CD14-positive monocyte (primary cell): ENCODE data around the gene GJC1. TPM values are rescaled to one million over a fixed set of nuclear protein-coding genes. Genes with fewer than 3 reads are reported as not detected.

Source experiments
- DNase-seq, 3 donors: peaks; one replicate each; pipeline ENCODE4 v3.0.0-alpha.2; 2011 to 2022
- H2AFZ ChIP-seq: 2 replicates; pipeline ENCODE4 v1.6.0; 2012; ENCODE audit warnings: mild to moderate bottlenecking, low read depth, low read length, inconsistent platforms; ENCODE audit not compliant: insufficient read depth, poor library complexity, severe bottlenecking
- H3K27ac ChIP-seq, 2 donors: 1 replicate in 1 of 2; 2 replicates in 1 of 2; pipeline ENCODE4 v1.5.1; 2012 to 2013; ENCODE audit warnings: low read length in 2 of 2, control low read depth in 1 of 2, inconsistent platforms in 1 of 2, low read depth in 1 of 2, mild to moderate bottlenecking in 1 of 2
- H3K27me3 ChIP-seq, 2 donors: one replicate each; pipeline versions ENCODE4 v1.6.0 to v1.6.1; 2011 to 2013; ENCODE audit warnings: low read length in 2 of 2; ENCODE audit not compliant: control insufficient read depth in 2 of 2, insufficient read depth in 2 of 2
- H3K36me3 ChIP-seq, 2 donors: replicated peaks in 1 of 2; 1 replicate in 1 of 2; 2 replicates in 1 of 2; pipeline versions ENCODE4 v1.5.1 to v1.6.1; 2012 to 2013; ENCODE audit warnings: low read length in 2 of 2, control low read depth in 1 of 2, inconsistent platforms in 1 of 2, mild to moderate bottlenecking in 1 of 2; ENCODE audit not compliant: insufficient read depth in 2 of 2, control insufficient read depth in 1 of 2
- H3K4me1 ChIP-seq, 2 donors: 1 replicate in 1 of 2; 2 replicates in 1 of 2; pipeline versions ENCODE4 v1.5.1 to v1.6.1; 2012 to 2013; ENCODE audit warnings: low read length in 2 of 2, control low read depth in 1 of 2, inconsistent platforms in 1 of 2, mild to moderate bottlenecking in 1 of 2, moderate library complexity in 1 of 2; ENCODE audit not compliant: insufficient read depth in 2 of 2, control insufficient read depth in 1 of 2
- H3K4me2 ChIP-seq: replicated peaks from 2 replicates; pipeline ENCODE3; 2012; ENCODE audit warnings: low read length, moderate library complexity, mild to moderate bottlenecking; ENCODE audit not compliant: poor library complexity, severe bottlenecking; ENCODE audit errors: extremely low read depth
- H3K4me3 ChIP-seq, 3 experiments: fragments of 200-600 bp in 1 of 3; sonication (generic) in 1 of 3; replicated peaks in 1 of 3; 1 replicate in 2 of 3; 2 replicates in 1 of 3; pipeline ENCODE4 v1.5.1; 2011 to 2013; ENCODE audit warnings: low read length in 3 of 3, mild to moderate bottlenecking in 3 of 3, control low read depth in 2 of 3, low read depth in 2 of 3, inconsistent platforms in 1 of 3, moderate library complexity in 1 of 3
- H3K79me2 ChIP-seq: 2 replicates; pipeline ENCODE4 v1.6.0; 2012; ENCODE audit warnings: mild to moderate bottlenecking, control low read depth, inconsistent platforms, low read length, moderate library complexity; ENCODE audit not compliant: insufficient read depth
- H3K9ac ChIP-seq: 2 replicates; pipeline ENCODE4 v1.6.0; 2017; ENCODE audit warnings: low read length, mild to moderate bottlenecking; ENCODE audit not compliant: insufficient read depth, poor library complexity, severe bottlenecking
- H3K9me3 ChIP-seq, 2 donors: replicated peaks in 1 of 2; 1 replicate in 1 of 2; 2 replicates in 1 of 2; pipeline versions ENCODE4 v1.5.1 to v1.6.1; 2012 to 2013; ENCODE audit warnings: low read length in 2 of 2, control low read depth in 1 of 2; ENCODE audit not compliant: control insufficient read depth in 1 of 2, insufficient read depth in 1 of 2
- H4K20me1 ChIP-seq: 2 replicates; pipeline ENCODE4 v1.6.0; 2012; ENCODE audit warnings: mild to moderate bottlenecking, low read length, control low read depth, moderate library complexity; ENCODE audit not compliant: insufficient read depth
- H3K27ac Mint-ChIP-seq, 7 donors: one replicate each; pipeline ENCODE4 v1.8.0; 2020; ENCODE audit warnings: mild to moderate bottlenecking in 7 of 7, mixed read lengths in 7 of 7, moderate library complexity in 6 of 7, inconsistent platforms in 2 of 7
- H3K27me3 Mint-ChIP-seq, 3 donors: one replicate each; pipeline ENCODE4 v1.8.0; 2021 to 2022; ENCODE audit warnings: low read depth in 3 of 3, mild to moderate bottlenecking in 3 of 3, mixed read lengths in 3 of 3, moderate library complexity in 3 of 3, inconsistent platforms in 1 of 3
- H3K36me3 Mint-ChIP-seq, 2 donors: one replicate each; pipeline ENCODE4 v1.8.0; 2020; ENCODE audit warnings: mixed read lengths in 2 of 2, inconsistent platforms in 1 of 2, mild to moderate bottlenecking in 1 of 2
- H3K4me1 Mint-ChIP-seq: one replicate; pipeline ENCODE4 v1.8.0; 2020; ENCODE audit warnings: mild to moderate bottlenecking, mixed read lengths
- H3K4me3 Mint-ChIP-seq, 2 donors: one replicate each; pipeline ENCODE4 v1.8.0; 2020; ENCODE audit warnings: mild to moderate bottlenecking in 2 of 2, mixed read lengths in 2 of 2, moderate library complexity in 1 of 2
- H3K9me3 Mint-ChIP-seq, 7 donors: one replicate each; pipeline ENCODE4 v1.8.0; 2020 to 2022; ENCODE audit warnings: mixed read lengths in 7 of 7, mild to moderate bottlenecking in 6 of 7, moderate library complexity in 6 of 7, inconsistent platforms in 2 of 7
- CTCF ChIP-seq: fragments of 200-600 bp; IDR thresholded peaks from one replicate; pipeline ENCODE4 v1.8.0; 2022; ENCODE audit warnings: antibody characterized with exemption, mild to moderate bottlenecking
- WGBS: methylation state at CpG from one replicate; pipeline ENCODE4 v1.1.5; 2013; ENCODE audit warnings: missing lambda C conversion rate; ENCODE audit not compliant: insufficient coverage; 5-methylcytosine and 5-hydroxymethylcytosine counted together
- intact Hi-C, 2 donors: fragments of 100-400 bp; cut with micrococcal nuclease; formaldehyde crosslinking; loops; one replicate each; pipeline versions ENCODE4 v1.15.0 to v1.15.1; 2023
- polyA minus RNA-seq: library from RNA; depleted of rRNA, polyadenylated mRNA; stranded (reverse); fragments of >200 nt; gene quantifications from 2 replicates; pipeline ENCODE4 v1.2.3, GENCODE V29; 2012
- polyA plus RNA-seq, 3 donors: library from polyadenylated mRNA; depleted of rRNA in 1 of 3; unstranded in 2 of 3; stranded (reverse) in 1 of 3; fragments of 300-500 nt in 2 of 3; fragments of >200 nt in 1 of 3; fragmentation: Illumina TruSeq in 2 of 3; gene quantifications; 1 replicate in 2 of 3; 2 replicates in 1 of 3; pipeline ENCODE4 v1.2.3, GENCODE V29; 2012 to 2021
- total RNA-seq, 12 experiments: library from RNA in 1 of 12; stranded (reverse) in 1 of 12; fragments of 120-200 nt in 1 of 12; gene quantifications; one replicate each; pipeline ENCODE4 v1.2.4 and lab custom pipeline; 2013 to 2026; ENCODE audit warnings: mixed read lengths in 6 of 12, inconsistent platforms in 1 of 12

Gene GJC1
- total RNA-seq (2013): 0.06 TPM
- polyA plus RNA-seq: not detected
- polyA minus RNA-seq: not detected in 2 replicates
- 0.26 to 6.3 (median 1.5) reads per million in 11 experiments for total RNA-seq (lab: John Stamatoyannopoulos, UW)

- Histone ChIP-seq H3K9me3 (peaks cover 0 to 12% of the 10 kb centered on the region in 2 donors), H3K36me3 (no peaks in the 10 kb centered on the region), H4K20me1 (no peaks in the 10 kb centered on the region), H3K4me1 (peaks cover 10 to 20% of the 10 kb centered on the region in 2 donors), H3K27me3 (peaks cover 48 to 81% of the 10 kb centered on the region in 2 donors), H3K4me2 (peak within 1 kb of the TSS; percentile 73), H3K27ac (no peak within 1 kb of the TSS), H3K9ac (peak within 1 kb of the TSS; percentile 27), H2AFZ (peak within 1 kb of the TSS; percentile 67), H3K4me3 (peak within 1 kb of the TSS in 1 of 3 experiments; percentile 60), H3K79me2 (no peaks in the 10 kb centered on the region)
- Mint-ChIP-seq H3K4me1 (peaks cover 11% of the 10 kb centered on the region), H3K36me3 (peaks cover 0 to 5% of the 10 kb centered on the region in 2 donors), H3K9me3 (peaks cover 0 to 24% (median 6%) of the 10 kb centered on the region in 7 donors), H3K27ac (no peak within 1 kb of the TSS), H3K4me3 (peak within 1 kb of the TSS; percentile 75 to 90), H3K27me3 (peaks cover 73 to 94% (median 77%) of the 10 kb centered on the region in 3 donors)
- DNase-seq: no peak
- no peak for TF ChIP-seq CTCF
- intact Hi-C loops: no loop called here
- under 1% methylated on average over 123 of the region's 123 CpGs for WGBS
Measured at GRCh38 chr17:44829523-44830358, at the start of gene GJC1. GJC1 (minus strand) TSS chr17:44830287; CDS start chr17:44805817, 24,470 bp downstream.

- Histone ChIP-seq H3K9ac (no peak overlapping the region), H4K20me1 (peaks cover 17% of the 10 kb centered on the region), H3K27ac (no peak overlapping the region), H3K4me1 (no peaks in the 10 kb centered on the region), H2AFZ (no peak overlapping the region), H3K36me3 (peaks cover 89 to 97% of the 10 kb centered on the region in 2 donors), H3K4me3 (no peak overlapping the region), H3K27me3 (no peaks in the 10 kb centered on the region), H3K4me2 (no peak overlapping the region), H3K9me3 (no peaks in the 10 kb centered on the region), H3K79me2 (no peaks in the 10 kb centered on the region)
- H3K4me1 Mint-ChIP-seq: no peaks in the 10 kb centered on the region
- H3K27ac Mint-ChIP-seq: peak overlapping the region in 1 of 7 donors; percentile 30
- H3K36me3 Mint-ChIP-seq: peaks cover 81 to 98% of the 10 kb centered on the region in 2 donors
- H3K27me3 Mint-ChIP-seq: no peaks in the 10 kb centered on the region
- no peaks in the 10 kb centered on the region for H3K9me3 Mint-ChIP-seq
- intact Hi-C loops: no loop called here
- no peak for TF ChIP-seq CTCF
- WGBS: no CpG with 5 or more reads among the region's 6 CpGs
- DNase-seq: no peak
- H3K4me3 Mint-ChIP-seq: no peak overlapping the region
Measured at GRCh38 chr17:44879376-44879775, 49.3 kb upstream of the GJC1 start.
